Panc1 (cell line): ENCODE results near the gene PKIB.

Experiments
- CTCF ChIP-seq: fragments of 450-650 bp; IDR thresholded peaks from 2 replicates; pipeline ENCODE4 v1.5.1; 2017; ENCODE audit warnings: mild to moderate bottlenecking
- SIN3A ChIP-seq: IDR thresholded peaks from 2 replicates; pipeline ENCODE4 v1.6.1; 2012; ENCODE audit warnings: low read depth, mild to moderate bottlenecking, low read length, moderate library complexity, borderline replicate concordance; ENCODE audit not compliant: insufficient read depth
- TCF7L2 ChIP-seq: IDR thresholded peaks from 2 replicates; pipeline ENCODE4 v1.6.1; 2011; ENCODE audit warnings: mild to moderate bottlenecking, low read depth, low read length, inconsistent platforms

- no peak for TF ChIP-seq CTCF
- no peak for TF ChIP-seq SIN3A
- TF ChIP-seq TCF7L2: no peak
These were observed 86.6 kb downstream of the PKIB start for GRCh38 chr6:122696853-122697252.
